ENCODE results near the gene ADIRF. TPM values are rescaled to one million over a fixed set of nuclear protein-coding genes. Genes with fewer than 3 reads are reported as not detected.

ADIRF gene
- polyA plus RNA-seq, 4 donors = 2.9 to 1,065 (median 471) TPM

DNA sequence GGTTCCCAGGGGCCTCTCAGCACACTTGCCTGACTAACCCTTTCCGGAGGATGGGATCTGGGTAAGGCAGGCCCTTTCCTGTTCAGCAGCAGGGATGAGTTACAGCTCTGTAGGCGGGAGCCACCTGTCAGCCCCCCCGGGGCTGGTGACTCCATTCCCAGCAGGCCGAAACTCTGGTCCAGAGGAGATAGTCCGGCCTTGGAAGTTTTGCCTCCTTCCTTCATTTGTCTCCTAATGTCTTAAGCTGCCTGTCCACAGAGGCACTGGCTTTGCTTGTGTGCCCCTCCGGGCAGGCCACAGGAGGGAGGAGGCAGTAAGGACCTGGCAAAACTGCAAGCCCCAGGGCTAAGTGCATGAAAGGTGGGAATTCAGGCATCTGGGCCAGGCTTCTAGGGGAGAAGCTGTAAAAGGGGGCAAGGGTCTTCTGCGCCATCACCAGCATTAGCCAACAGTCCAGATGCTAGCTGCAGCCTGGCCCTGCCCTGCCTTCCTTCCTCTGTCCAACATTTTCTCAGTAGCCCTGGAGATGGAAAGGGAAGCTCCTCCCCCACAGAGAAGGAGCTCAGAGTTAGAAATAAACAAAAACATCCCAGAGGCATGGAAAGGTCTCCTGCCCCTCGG lies 1.2 kb downstream of the ADIRF start:
- H3K27me3 ChIP-seq (ENCODE audit: control insufficient read depth in 3 of 3, insufficient read depth in 3 of 3, low read length in 3 of 3) = peaks cover 0 to 32% (median 0%) of the 10 kb centered on the region in 3 donors
- H3K36me3 ChIP-seq (ENCODE audit: control insufficient read depth in 3 of 3, insufficient read depth in 2 of 3, low read depth in 1 of 3, low read length in 3 of 3) = no peaks in the 10 kb centered on the region
- H3K9me3 ChIP-seq (ENCODE audit: control insufficient read depth in 2 of 2, insufficient read depth in 1 of 2, low read depth in 1 of 2, low read length in 1 of 2) = no peaks in the 10 kb centered on the region
- peak overlapping the region in 2 of 3 donors; percentile 85 to 95 for H3K27ac ChIP-seq (ENCODE audit: low read depth in 1 of 3, low read length in 2 of 3)
- WGBS, 3 donors = 59 to 63% (median 61%) methylated on average over 8 of the region's 8 CpGs
- DNase-seq (peak; percentile 40 to 41), FAIRE-seq (no peak)
- peaks cover 4 to 50% (median 5%) of the 10 kb centered on the region in 3 donors for H3K4me1 ChIP-seq (ENCODE audit: control insufficient read depth in 3 of 3, insufficient read depth in 2 of 3, low read depth in 1 of 3, low read length in 2 of 3)
- H3K4me3 ChIP-seq (ENCODE audit: low read depth in 1 of 3, low read length in 3 of 3) = peak overlapping the region in 2 of 3 donors; percentile 51 to 71

DNA sequence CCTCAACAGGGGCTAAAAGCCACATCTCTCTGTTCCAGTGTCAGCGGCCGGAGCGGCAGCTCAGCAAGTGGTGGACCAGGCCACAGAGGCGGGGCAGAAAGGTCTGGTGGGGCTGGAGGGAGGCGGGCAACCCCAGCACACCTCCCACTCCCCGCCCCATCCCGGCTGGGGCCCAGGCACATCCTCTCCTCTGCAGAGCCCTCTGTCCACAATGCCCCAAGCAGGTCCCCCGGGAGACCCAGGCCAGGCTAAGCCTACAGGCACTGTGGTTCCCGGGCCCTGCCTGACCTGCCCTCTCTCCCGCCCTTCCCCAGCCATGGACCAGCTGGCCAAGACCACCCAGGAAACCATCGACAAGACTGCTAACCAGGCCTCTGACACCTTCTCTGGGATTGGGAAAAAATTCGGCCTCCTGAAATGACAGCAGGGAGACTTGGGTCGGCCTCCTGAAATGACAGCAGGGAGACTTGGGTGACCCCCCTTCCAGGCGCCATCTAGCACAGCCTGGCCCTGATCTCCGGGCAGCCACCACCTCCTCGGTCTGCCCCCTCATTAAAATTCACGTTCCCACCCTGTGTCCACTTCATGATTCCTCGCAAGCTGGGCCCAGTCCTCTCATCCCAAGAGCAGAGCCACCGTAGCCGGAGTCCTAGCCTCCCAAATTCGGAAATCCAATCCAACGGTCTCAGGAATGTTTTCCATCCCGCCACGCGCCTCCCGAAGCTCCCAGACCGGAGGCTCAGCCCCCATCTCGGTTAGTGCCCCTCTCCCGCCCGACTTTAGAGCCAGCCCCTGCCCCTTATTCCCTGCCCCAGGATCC lies 2.1 kb downstream of the ADIRF start:
- Histone ChIP-seq H3K4me1 (ENCODE audit: control insufficient read depth in 3 of 3, insufficient read depth in 2 of 3, low read depth in 1 of 3, low read length in 2 of 3) (peaks cover 4 to 50% (median 5%) of the 10 kb centered on the region in 3 donors), H3K9me3 (ENCODE audit: control insufficient read depth in 2 of 2, insufficient read depth in 1 of 2, low read depth in 1 of 2, low read length in 1 of 2) (no peaks in the 10 kb centered on the region), H3K4me3 (ENCODE audit: low read depth in 1 of 3, low read length in 3 of 3) (peak overlapping the region; percentile 39 to 71 (median 51)), H3K27me3 (ENCODE audit: control insufficient read depth in 3 of 3, insufficient read depth in 3 of 3, low read length in 3 of 3) (peaks cover 0 to 32% (median 0%) of the 10 kb centered on the region in 3 donors), H3K27ac (ENCODE audit: low read depth in 1 of 3, low read length in 2 of 3) (peak overlapping the region; percentile 36 to 95 (median 85)), H3K36me3 (ENCODE audit: control insufficient read depth in 3 of 3, insufficient read depth in 2 of 3, low read depth in 1 of 3, low read length in 3 of 3) (no peaks in the 10 kb centered on the region)
- no peak for FAIRE-seq
- WGBS, 3 donors = 40 to 63% (median 50%) methylated on average over 27 to 30 of the region's 30 CpGs
- DNase-seq = no peak

DNA sequence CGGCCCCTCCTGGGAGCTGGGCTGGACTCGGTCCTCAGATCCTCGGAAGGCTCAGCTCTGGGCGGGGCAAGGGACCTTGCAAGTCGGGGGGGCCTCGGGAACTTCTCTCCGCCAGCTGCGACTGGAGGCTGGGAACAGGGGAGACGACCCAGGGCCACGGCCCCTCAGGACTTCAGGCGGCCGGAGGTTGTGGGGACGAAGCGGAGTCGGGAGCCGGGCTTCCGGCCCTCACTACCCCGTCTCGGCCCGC lies 2.6 kb downstream of the ADIRF start:
- FAIRE-seq (no peak), DNase-seq (no peak)
- Histone ChIP-seq H3K27me3 (ENCODE audit: control insufficient read depth in 3 of 3, insufficient read depth in 3 of 3, low read length in 3 of 3) (peaks cover 0 to 32% (median 0%) of the 10 kb centered on the region in 3 donors), H3K4me1 (ENCODE audit: control insufficient read depth in 3 of 3, insufficient read depth in 2 of 3, low read depth in 1 of 3, low read length in 2 of 3) (peaks cover 4 to 50% (median 5%) of the 10 kb centered on the region in 3 donors), H3K4me3 (ENCODE audit: low read depth in 1 of 3, low read length in 3 of 3) (peak overlapping the region; percentile 39 to 71 (median 51)), H3K36me3 (ENCODE audit: control insufficient read depth in 3 of 3, insufficient read depth in 2 of 3, low read depth in 1 of 3, low read length in 3 of 3) (no peaks in the 10 kb centered on the region), H3K27ac (ENCODE audit: low read depth in 1 of 3, low read length in 2 of 3) (peak overlapping the region; percentile 36 to 95 (median 85)), H3K9me3 (ENCODE audit: control insufficient read depth in 2 of 2, insufficient read depth in 1 of 2, low read depth in 1 of 2, low read length in 1 of 2) (no peaks in the 10 kb centered on the region)
- WGBS, 3 donors = 0 to 1% (median 0%) methylated on average over 6 to 20 of the region's 20 CpGs

DNA sequence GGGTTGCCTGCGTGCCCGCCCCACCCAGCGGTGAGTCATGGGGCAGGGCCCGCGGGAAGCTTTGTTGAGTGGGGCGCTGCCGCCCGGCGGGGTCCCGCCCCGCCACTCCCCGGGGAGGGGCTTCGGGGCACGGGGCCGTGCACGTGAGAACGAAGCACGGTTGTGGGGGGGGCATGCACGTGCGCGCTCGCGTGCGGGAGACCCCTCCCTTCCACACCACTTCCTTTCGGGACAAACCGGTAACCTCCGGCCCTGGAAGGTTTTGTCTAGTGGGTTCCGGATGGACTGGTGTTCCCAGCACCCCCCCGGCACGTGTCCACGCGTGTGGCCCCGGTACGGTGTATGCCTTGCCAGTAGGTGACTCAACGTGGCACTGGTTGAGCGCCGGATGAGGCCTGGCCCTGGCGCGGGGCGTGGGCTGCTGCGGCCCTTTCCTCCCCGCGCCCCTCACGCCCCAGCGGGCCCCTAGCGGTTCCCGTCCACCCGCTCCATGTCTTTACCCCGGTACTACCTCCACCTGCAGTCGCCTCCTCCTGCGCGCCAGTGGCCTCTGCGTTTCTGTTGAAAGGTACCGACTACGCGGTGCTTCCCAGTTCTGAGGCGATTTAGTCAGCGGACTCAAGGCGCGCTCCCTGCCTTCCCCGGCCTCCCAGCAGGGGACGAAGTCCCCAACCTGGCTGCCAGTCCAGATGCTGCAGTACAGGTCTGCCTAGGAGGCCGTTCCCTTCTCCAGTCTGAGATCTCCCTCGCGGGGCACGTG lies 3.1 kb downstream of the ADIRF start:
- peaks cover 4 to 49% (median 5%) of the 10 kb centered on the region in 3 donors for H3K4me1 ChIP-seq (ENCODE audit: control insufficient read depth in 3 of 3, insufficient read depth in 2 of 3, low read depth in 1 of 3, low read length in 2 of 3)
- no peak for FAIRE-seq
- WGBS, 3 donors = 3 to 7% (median 7%) methylated on average over 35 to 66 of the region's 66 CpGs

DNA sequence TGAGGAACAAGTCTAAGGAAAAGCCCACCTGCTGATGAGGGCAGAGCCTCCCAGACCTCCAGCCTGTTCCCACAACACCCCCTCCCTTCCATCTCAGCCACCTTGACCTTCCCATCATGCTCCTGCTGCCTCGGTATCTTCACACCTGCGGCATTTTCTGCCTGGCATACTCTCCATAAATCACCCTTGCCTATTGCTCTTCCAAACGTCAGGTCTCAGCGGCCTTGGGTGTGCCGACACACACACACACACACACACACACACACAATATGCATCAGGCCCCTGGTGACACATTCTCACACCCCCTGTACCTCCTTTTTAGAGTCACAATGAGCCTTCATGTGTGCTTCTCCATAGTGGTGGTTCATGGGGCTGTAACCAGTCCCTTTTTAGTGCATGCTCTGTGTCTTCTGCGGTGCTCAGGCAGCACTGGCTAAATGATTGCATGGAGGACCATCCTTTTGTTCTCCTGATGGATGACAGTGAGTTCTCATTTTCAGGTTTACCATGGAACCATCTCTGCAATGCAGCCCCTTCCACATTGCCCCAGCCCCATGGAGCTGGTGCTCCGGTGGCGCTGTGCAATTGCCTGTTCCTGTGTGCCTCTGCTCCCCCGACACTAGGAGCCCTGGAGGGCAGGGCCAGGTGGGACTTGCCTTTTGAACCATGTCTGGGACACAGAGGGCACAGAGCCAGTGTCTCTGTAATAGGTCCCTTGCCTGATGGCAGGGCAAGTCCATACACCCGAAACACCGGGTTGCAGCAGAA lies 4.5 kb downstream of the ADIRF start:
- FAIRE-seq = no peak
- H3K4me1 ChIP-seq (ENCODE audit: control insufficient read depth in 3 of 3, insufficient read depth in 2 of 3, low read depth in 1 of 3, low read length in 2 of 3) = peaks cover 0 to 37% (median 5%) of the 10 kb centered on the region in 3 donors
- DNase-seq = no peak
- H3K27me3 ChIP-seq (ENCODE audit: control insufficient read depth in 3 of 3, insufficient read depth in 3 of 3, low read length in 3 of 3) = peaks cover 0 to 32% (median 0%) of the 10 kb centered on the region in 3 donors
- WGBS, 3 donors = 88 to 94% (median 90%) methylated on average over 9 to 11 of the region's 11 CpGs
- no peak overlapping the region for H3K27ac ChIP-seq (ENCODE audit: low read depth in 1 of 3, low read length in 2 of 3)
- no peak overlapping the region for H3K4me3 ChIP-seq (ENCODE audit: low read depth in 1 of 3, low read length in 3 of 3)
- no peaks in the 10 kb centered on the region for H3K9me3 ChIP-seq (ENCODE audit: control insufficient read depth in 2 of 2, insufficient read depth in 1 of 2, low read depth in 1 of 2, low read length in 1 of 2)
- H3K36me3 ChIP-seq (ENCODE audit: control insufficient read depth in 3 of 3, insufficient read depth in 2 of 3, low read depth in 1 of 3, low read length in 3 of 3) = no peaks in the 10 kb centered on the region

More for the DNA sequence above, 3.1 kb downstream of the ADIRF start:
- Histone ChIP-seq H3K36me3 (ENCODE audit: control insufficient read depth in 3 of 3, insufficient read depth in 2 of 3, low read depth in 1 of 3, low read length in 3 of 3) (no peaks in the 10 kb centered on the region), H3K4me3 (ENCODE audit: low read depth in 1 of 3, low read length in 3 of 3) (peak overlapping the region; percentile 39 to 71 (median 51)), H3K27ac (ENCODE audit: low read depth in 1 of 3, low read length in 2 of 3) (peak overlapping the region; percentile 53 to 95 (median 87)), H3K27me3 (ENCODE audit: control insufficient read depth in 3 of 3, insufficient read depth in 3 of 3, low read length in 3 of 3) (peaks cover 0 to 32% (median 0%) of the 10 kb centered on the region in 3 donors), H3K9me3 (ENCODE audit: control insufficient read depth in 2 of 2, insufficient read depth in 1 of 2, low read depth in 1 of 2, low read length in 1 of 2) (no peaks in the 10 kb centered on the region)
- peak; percentile 90 to 93 for DNase-seq

DNA sequence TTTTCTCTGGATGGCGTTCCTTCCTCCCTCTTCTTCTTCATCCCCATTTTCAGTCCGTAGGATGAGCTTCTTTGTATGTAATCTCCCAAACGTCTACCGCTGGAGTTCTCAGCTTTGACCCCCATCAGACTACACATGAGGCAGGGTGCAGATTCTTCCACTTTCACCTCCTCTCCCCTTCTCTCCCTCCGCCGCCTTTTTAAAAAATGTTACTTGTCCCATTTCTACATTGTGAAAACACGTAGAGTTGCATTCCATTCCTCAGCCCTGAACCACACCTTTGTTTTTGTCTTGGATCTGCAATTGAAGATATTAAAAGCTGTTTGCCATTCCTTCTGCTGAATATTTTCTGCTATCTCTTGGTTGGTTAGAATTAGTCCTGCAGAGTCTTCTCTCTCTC lies 6.2 kb downstream of the ADIRF start:
- peaks cover 0 to 26% (median 5%) of the 10 kb centered on the region in 3 donors for H3K4me1 ChIP-seq (ENCODE audit: control insufficient read depth in 3 of 3, insufficient read depth in 2 of 3, low read depth in 1 of 3, low read length in 2 of 3)
- 85 to 88% (median 87%) methylated on average over 7 of the region's 7 CpGs for WGBS, 3 donors

DNA sequence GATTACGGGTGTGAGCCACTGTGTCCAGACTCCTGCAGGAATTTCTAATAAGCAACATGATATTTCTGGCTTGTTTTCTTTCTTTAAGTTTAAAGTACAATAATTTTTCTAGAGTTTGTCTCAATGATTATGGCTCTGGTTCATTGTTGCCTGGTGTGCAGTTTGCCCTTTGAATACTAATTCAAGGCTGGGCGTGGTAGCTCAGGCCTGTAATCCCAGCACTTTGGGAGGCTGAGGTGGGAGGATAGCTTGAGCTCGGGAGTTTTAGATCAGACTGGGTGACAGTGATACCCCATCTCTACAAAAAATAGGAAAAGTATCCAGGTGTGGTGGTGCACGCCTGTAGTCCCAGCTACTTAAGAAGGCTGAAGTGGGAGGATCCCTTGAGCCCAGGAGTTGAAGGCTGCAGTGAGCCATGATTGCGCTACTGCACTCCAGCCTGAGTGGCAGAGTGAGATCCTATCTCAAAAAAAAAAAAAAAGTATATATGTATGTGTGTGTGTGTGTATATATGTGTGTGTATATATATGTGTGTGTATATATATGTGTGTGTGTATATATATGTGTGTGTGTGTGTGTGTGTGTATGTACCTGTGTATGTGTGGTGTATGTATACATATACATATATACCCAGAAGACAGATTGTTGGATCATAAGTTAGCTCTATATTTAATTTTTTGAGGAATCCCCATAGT lies 8.2 kb downstream of the ADIRF start:
- Histone ChIP-seq H3K4me3 (ENCODE audit: low read depth in 1 of 3, low read length in 3 of 3) (no peak overlapping the region), H3K27ac (ENCODE audit: low read depth in 1 of 3, low read length in 2 of 3) (no peak overlapping the region), H3K9me3 (ENCODE audit: control insufficient read depth in 2 of 2, insufficient read depth in 1 of 2, low read depth in 1 of 2, low read length in 1 of 2) (no peaks in the 10 kb centered on the region), H3K27me3 (ENCODE audit: control insufficient read depth in 3 of 3, insufficient read depth in 3 of 3, low read length in 3 of 3) (peaks cover 0 to 10% (median 0%) of the 10 kb centered on the region in 3 donors), H3K36me3 (ENCODE audit: control insufficient read depth in 3 of 3, insufficient read depth in 2 of 3, low read depth in 1 of 3, low read length in 3 of 3) (no peaks in the 10 kb centered on the region), H3K4me1 (ENCODE audit: control insufficient read depth in 3 of 3, insufficient read depth in 2 of 3, low read depth in 1 of 3, low read length in 2 of 3) (peaks cover 4 to 13% (median 5%) of the 10 kb centered on the region in 3 donors)
- DNase-seq (peak in 1 of 2 donors; percentile 58), FAIRE-seq (no peak)
- 77 to 90% (median 84%) methylated on average over 5 of the region's 5 CpGs for WGBS, 3 donors

More for the DNA sequence above, 6.2 kb downstream of the ADIRF start:
- H3K9me3 ChIP-seq (ENCODE audit: control insufficient read depth in 2 of 2, insufficient read depth in 1 of 2, low read depth in 1 of 2, low read length in 1 of 2) = no peaks in the 10 kb centered on the region
- no peaks in the 10 kb centered on the region for H3K36me3 ChIP-seq (ENCODE audit: control insufficient read depth in 3 of 3, insufficient read depth in 2 of 3, low read depth in 1 of 3, low read length in 3 of 3)
- DNase-seq = no peak
- H3K27me3 ChIP-seq (ENCODE audit: control insufficient read depth in 3 of 3, insufficient read depth in 3 of 3, low read length in 3 of 3) = peaks cover 0 to 20% (median 0%) of the 10 kb centered on the region in 3 donors
- no peak overlapping the region for H3K27ac ChIP-seq (ENCODE audit: low read depth in 1 of 3, low read length in 2 of 3)
- no peak overlapping the region for H3K4me3 ChIP-seq (ENCODE audit: low read depth in 1 of 3, low read length in 3 of 3)
- no peak for FAIRE-seq
